Heart left ventricle (tissue), 13 donors: Measurements from ENCODE around the gene TMEM109.

Experiments used
- POLR2A ChIP-seq, 2 donors: fragments of 450-650 bp; IDR thresholded peaks; one replicate each; pipeline ENCODE4 v1.6.1; 2017; ENCODE audit warnings: antibody characterized with exemption in 2 of 2, mild to moderate bottlenecking in 2 of 2, moderate library complexity in 2 of 2
- TF ChIP-seq, protein P1 (sequence below), 12 donors: fragments of 200-600 bp; sonication (generic) in 4 of 12; IDR thresholded peaks; one replicate each; pipeline versions ENCODE4 v1.5.0 to v1.8.0; 2018 to 2022; ENCODE audit warnings: antibody characterized with exemption in 12 of 12, mild to moderate bottlenecking in 5 of 12
- donor health status: ischemic (EF 13 %, LVEDD 7.1; RV severe dilation, severe dysfunction).
- donor health status: DM: no; HTN: yes; CAD: no.
- donor health status: DM: no; HTN: no; CAD: no.
- donor health status: ischemic (EF 25% LVEDD 6.9; RV normal size, moderate dysfunction).
- donor health status: ischemic (EF 25% LVEDD 5.7; RV mildly dilated, moderate dysfunction).
- donor health status: ischemic (EF 35%, LVEDD 5.7; RV mildly dilated, moderate dysfunction).
- donor health status: nonischemic (EF 11% LVEDD 7.7; RV severe dilation, severe dysfunction).
- donor health status: DM: yes; HTN: yes; CAD: no.
- donor health status: PGD.
- donor health status: ischemic (EF 29% LVEDD 5.4; RV normal size, mild dysfunction).
- donor health status: nonischemic (EF 23%, LVEDD 6.1; RV moderate dilation, normal function).

DNA sequence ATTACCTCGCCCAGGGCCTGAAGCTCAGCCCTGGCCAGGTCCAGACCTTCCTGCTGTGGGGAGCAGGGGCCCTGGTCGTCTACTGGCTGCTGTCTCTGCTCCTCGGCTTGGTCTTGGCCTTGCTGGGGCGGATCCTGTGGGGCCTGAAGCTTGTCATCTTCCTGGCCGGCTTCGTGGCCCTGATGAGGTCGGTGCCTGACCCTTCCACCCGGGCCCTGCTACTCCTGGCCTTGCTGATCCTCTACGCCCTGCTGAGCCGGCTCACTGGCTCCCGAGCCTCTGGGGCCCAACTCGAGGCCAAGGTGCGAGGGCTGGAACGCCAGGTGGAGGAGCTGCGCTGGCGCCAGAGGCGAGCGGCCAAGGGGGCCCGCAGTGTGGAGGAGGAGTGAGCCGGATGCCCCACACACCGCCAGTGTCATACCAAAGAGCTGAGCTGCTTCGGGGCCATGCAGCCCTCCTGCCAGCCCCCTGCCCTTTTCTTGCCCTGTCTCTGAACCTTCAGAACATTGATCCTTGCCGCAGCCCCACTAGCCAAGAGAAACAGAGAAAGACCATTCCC lies 7.9 kb downstream of the TMEM109 start:
- TF ChIP-seq, protein P1, sequence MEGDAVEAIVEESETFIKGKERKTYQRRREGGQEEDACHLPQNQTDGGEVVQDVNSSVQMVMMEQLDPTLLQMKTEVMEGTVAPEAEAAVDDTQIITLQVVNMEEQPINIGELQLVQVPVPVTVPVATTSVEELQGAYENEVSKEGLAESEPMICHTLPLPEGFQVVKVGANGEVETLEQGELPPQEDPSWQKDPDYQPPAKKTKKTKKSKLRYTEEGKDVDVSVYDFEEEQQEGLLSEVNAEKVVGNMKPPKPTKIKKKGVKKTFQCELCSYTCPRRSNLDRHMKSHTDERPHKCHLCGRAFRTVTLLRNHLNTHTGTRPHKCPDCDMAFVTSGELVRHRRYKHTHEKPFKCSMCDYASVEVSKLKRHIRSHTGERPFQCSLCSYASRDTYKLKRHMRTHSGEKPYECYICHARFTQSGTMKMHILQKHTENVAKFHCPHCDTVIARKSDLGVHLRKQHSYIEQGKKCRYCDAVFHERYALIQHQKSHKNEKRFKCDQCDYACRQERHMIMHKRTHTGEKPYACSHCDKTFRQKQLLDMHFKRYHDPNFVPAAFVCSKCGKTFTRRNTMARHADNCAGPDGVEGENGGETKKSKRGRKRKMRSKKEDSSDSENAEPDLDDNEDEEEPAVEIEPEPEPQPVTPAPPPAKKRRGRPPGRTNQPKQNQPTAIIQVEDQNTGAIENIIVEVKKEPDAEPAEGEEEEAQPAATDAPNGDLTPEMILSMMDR (IDR thresholded peaks at IDR 0.05), result no peak
- TF ChIP-seq POLR2A (IDR thresholded peaks at IDR 0.05), result no peak
